IPS-15b (cell line): ENCODE results near the gene XAGE1A.
"Not testable (repeated sequence)": the region's sequence is repeated elsewhere in the genome, so short reads cannot be mapped to it uniquely, and the experiment has no call there.

Experiments
- H3K27me3 ChIP-seq: one replicate; pipeline ENCODE4 v1.6.1; 2013; ENCODE audit warnings: low read length; ENCODE audit not compliant: control insufficient read depth, insufficient read depth
- H3K36me3 ChIP-seq: one replicate; pipeline ENCODE4 v1.6.1; 2013; ENCODE audit warnings: low read length; ENCODE audit not compliant: control insufficient read depth, insufficient read depth
- H3K4me1 ChIP-seq: one replicate; pipeline ENCODE4 v1.6.1; 2013; ENCODE audit warnings: mild to moderate bottlenecking, low read length; ENCODE audit not compliant: control insufficient read depth, insufficient read depth
- H3K4me3 ChIP-seq: one replicate; pipeline ENCODE4 v1.5.1; 2013; ENCODE audit warnings: low read depth, low read length
- H3K9ac ChIP-seq: one replicate; pipeline ENCODE4 v1.6.1; 2013; ENCODE audit warnings: low read depth, mild to moderate bottlenecking, low read length
- H3K9me3 ChIP-seq: one replicate; pipeline ENCODE4 v1.6.1; 2013; ENCODE audit warnings: mild to moderate bottlenecking, low read length; ENCODE audit not compliant: control insufficient read depth, insufficient read depth

Gene XAGE1A

GRCh38 chrX:52495545-52496418, at the start of gene XAGE1A:
XAGE1A (plus strand) TSS chrX:52495808; CDS start chrX:52497362, 1,554 bp downstream.
- H3K36me3 ChIP-seq, H3K27me3 ChIP-seq, H3K4me3 ChIP-seq, H3K9ac ChIP-seq, H3K9me3 ChIP-seq, H3K4me1 ChIP-seq: not testable (repeated sequence)

GRCh38 chrX:52452031-52452430, 43.6 kb upstream of the XAGE1A start:
- not testable (repeated sequence) for H3K9ac ChIP-seq, H3K9me3 ChIP-seq, H3K4me3 ChIP-seq, H3K27me3 ChIP-seq, H3K4me1 ChIP-seq, H3K36me3 ChIP-seq

GRCh38 chrX:52471301-52471700, 24.3 kb upstream of the XAGE1A start:
- not testable (repeated sequence) for H3K4me3 ChIP-seq, H3K27me3 ChIP-seq, H3K36me3 ChIP-seq, H3K4me1 ChIP-seq, H3K9ac ChIP-seq, H3K9me3 ChIP-seq

- not testable (repeated sequence) for H3K9ac ChIP-seq, H3K36me3 ChIP-seq, H3K27me3 ChIP-seq, H3K4me1 ChIP-seq, H3K9me3 ChIP-seq, H3K4me3 ChIP-seq
Measured at GRCh38 chrX:52496419-52496772, 788 bp downstream of the XAGE1A start.

- not testable (repeated sequence) for H3K36me3 ChIP-seq, H3K9ac ChIP-seq, H3K27me3 ChIP-seq
Measured at GRCh38 chrX:52501362-52501761, 5.8 kb downstream of the XAGE1A start.

GRCh38 chrX:52504551-52504950, 8.9 kb downstream of the XAGE1A start:
- Histone ChIP-seq H3K4me1 (no peaks in the 10 kb centered on the region), H3K9ac (no peak overlapping the region), H3K4me3 (no peak overlapping the region), H3K36me3 (no peaks in the 10 kb centered on the region), H3K27me3 (no peaks in the 10 kb centered on the region), H3K9me3 (no peaks in the 10 kb centered on the region)

More at GRCh38 chrX:52501362-52501761, 5.8 kb downstream of the XAGE1A start:
- not testable (repeated sequence) for H3K4me1 ChIP-seq, H3K9me3 ChIP-seq, H3K4me3 ChIP-seq

GRCh38 chrX:52507331-52507730, 11.7 kb downstream of the XAGE1A start:
- Histone ChIP-seq H3K27me3 (no peaks in the 10 kb centered on the region), H3K4me3 (no peak overlapping the region), H3K9ac (no peak overlapping the region), H3K4me1 (no peaks in the 10 kb centered on the region), H3K36me3 (no peaks in the 10 kb centered on the region), H3K9me3 (no peaks in the 10 kb centered on the region)

GRCh38 chrX:52509916-52510315, 14.3 kb downstream of the XAGE1A start:
- Histone ChIP-seq H3K9ac (no peak overlapping the region), H3K27me3 (no peaks in the 10 kb centered on the region), H3K4me3 (no peak overlapping the region), H3K9me3 (no peaks in the 10 kb centered on the region), H3K36me3 (no peaks in the 10 kb centered on the region), H3K4me1 (no peaks in the 10 kb centered on the region)

- not testable (repeated sequence) for H3K9me3 ChIP-seq, H3K36me3 ChIP-seq, H3K4me1 ChIP-seq, H3K4me3 ChIP-seq, H3K9ac ChIP-seq, H3K27me3 ChIP-seq
Measured at GRCh38 chrX:52511126-52511525, 15.5 kb downstream of the XAGE1A start.

GRCh38 chrX:52516110-52516986, 20.7 kb downstream of the XAGE1A start:
- H3K36me3 ChIP-seq, H3K4me3 ChIP-seq, H3K9ac ChIP-seq, H3K9me3 ChIP-seq, H3K4me1 ChIP-seq, H3K27me3 ChIP-seq: not testable (repeated sequence)

GRCh38 chrX:52516987-52517325, 21.3 kb downstream of the XAGE1A start, which contains the start of gene XAGE1B:
XAGE1B (minus strand) TSS chrX:52517063; CDS start chrX:52515527, 1,536 bp downstream.
- not testable (repeated sequence) for H3K4me3 ChIP-seq, H3K4me1 ChIP-seq, H3K9ac ChIP-seq, H3K9me3 ChIP-seq, H3K27me3 ChIP-seq, H3K36me3 ChIP-seq

- H3K36me3 ChIP-seq, H3K4me3 ChIP-seq, H3K9ac ChIP-seq, H3K9me3 ChIP-seq, H3K27me3 ChIP-seq, H3K4me1 ChIP-seq: not testable (repeated sequence)
Measured at GRCh38 chrX:52541051-52541450, 45.4 kb downstream of the XAGE1A start.
